ENCODE data around the gene HOXB2.

DNA sequence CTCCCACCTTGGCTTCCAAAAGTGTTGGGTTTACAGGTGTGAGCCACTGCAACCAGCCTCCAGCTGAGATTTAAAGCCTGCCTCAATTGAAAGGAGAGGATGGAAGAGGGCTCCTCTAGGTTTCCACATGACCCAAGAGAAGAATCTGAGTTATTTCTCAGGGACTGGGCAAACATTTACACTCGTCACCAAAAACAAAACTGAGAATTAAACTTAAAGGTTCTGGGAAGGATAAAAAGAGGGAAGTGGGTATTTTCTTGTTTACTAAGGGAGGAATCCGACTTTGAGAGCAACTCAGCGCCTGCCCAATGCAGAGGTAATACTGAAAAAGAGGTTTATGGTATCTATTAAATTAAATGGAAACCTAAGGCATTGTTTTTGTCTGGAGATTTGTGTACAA is 27.4 kb downstream of the HOXB2 start:
- TF ChIP-seq, protein P1, sequence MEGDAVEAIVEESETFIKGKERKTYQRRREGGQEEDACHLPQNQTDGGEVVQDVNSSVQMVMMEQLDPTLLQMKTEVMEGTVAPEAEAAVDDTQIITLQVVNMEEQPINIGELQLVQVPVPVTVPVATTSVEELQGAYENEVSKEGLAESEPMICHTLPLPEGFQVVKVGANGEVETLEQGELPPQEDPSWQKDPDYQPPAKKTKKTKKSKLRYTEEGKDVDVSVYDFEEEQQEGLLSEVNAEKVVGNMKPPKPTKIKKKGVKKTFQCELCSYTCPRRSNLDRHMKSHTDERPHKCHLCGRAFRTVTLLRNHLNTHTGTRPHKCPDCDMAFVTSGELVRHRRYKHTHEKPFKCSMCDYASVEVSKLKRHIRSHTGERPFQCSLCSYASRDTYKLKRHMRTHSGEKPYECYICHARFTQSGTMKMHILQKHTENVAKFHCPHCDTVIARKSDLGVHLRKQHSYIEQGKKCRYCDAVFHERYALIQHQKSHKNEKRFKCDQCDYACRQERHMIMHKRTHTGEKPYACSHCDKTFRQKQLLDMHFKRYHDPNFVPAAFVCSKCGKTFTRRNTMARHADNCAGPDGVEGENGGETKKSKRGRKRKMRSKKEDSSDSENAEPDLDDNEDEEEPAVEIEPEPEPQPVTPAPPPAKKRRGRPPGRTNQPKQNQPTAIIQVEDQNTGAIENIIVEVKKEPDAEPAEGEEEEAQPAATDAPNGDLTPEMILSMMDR (IDR thresholded peaks at IDR 0.05): no peak
- TF ChIP-seq EZH2 (IDR thresholded peaks at IDR 0.05) (no peak), EZH2phosphoT487 (IDR thresholded peaks at IDR 0.05) (no peak)

Measured in neural progenitor cell (in vitro differentiated cells).